ENCODE measurements around the gene PCDHAC2. TPM values are rescaled to one million over a fixed set of nuclear protein-coding genes. Genes with fewer than 3 reads are reported as not detected.

Gene PCDHAC2
- total RNA-seq, 2 experiments from 2014 or later, result not detected

DNA sequence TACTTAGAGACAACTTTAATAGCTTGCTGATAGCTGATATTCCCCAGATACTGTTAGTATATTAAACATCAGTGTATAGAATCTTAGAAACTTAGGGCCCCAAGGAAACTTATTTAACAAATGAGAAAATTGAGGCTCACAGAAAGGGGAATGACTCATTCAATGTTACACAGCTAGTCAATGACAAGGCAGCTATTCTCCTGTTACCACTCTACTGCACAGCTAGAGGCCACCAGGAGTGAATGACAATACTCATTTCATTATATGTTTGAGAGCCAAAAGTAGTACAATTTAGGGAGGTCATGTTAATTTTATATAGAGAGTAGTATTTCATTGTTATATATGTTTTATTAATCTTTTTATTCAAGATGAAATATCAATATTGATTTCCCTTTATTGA is 51.7 kb downstream of the PCDHAC2 start:
- ATAC-seq (no peak), DNase-seq (no peak)
- peaks cover 4% of the 10 kb centered on the region for H3K27me3 Mint-ChIP-seq
- no peak overlapping the region for H3K27ac Mint-ChIP-seq
- H3K4me3 Mint-ChIP-seq, result no peak overlapping the region
- intact Hi-C loops (cut with micrococcal nuclease), result no loop called here
- H3K36me3 Mint-ChIP-seq (ENCODE audit: low read depth), result no peaks in the 10 kb centered on the region
- no peaks in the 10 kb centered on the region for H3K4me1 Mint-ChIP-seq (ENCODE audit: low read depth)
- CTCF ChIA-PET, result no interaction called here
- TF ChIP-seq, protein P1, sequence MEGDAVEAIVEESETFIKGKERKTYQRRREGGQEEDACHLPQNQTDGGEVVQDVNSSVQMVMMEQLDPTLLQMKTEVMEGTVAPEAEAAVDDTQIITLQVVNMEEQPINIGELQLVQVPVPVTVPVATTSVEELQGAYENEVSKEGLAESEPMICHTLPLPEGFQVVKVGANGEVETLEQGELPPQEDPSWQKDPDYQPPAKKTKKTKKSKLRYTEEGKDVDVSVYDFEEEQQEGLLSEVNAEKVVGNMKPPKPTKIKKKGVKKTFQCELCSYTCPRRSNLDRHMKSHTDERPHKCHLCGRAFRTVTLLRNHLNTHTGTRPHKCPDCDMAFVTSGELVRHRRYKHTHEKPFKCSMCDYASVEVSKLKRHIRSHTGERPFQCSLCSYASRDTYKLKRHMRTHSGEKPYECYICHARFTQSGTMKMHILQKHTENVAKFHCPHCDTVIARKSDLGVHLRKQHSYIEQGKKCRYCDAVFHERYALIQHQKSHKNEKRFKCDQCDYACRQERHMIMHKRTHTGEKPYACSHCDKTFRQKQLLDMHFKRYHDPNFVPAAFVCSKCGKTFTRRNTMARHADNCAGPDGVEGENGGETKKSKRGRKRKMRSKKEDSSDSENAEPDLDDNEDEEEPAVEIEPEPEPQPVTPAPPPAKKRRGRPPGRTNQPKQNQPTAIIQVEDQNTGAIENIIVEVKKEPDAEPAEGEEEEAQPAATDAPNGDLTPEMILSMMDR (IDR thresholded peaks at IDR 0.05), result no peak
- H3K9me3 Mint-ChIP-seq, result no peaks in the 10 kb centered on the region
- POLR2A ChIA-PET, result no interaction called here

Other genes with a start within 250 kb of the PCDHAC2 start
- not detected for gene PCDHA1, start 180.3 kb upstream of the PCDHAC2 start, total RNA-seq
- gene PCDHA2, start 171.6 kb upstream of the PCDHAC2 start, total RNA-seq, result not detected
- not detected for gene PCDHA3, start 165.4 kb upstream of the PCDHAC2 start, total RNA-seq
- gene PCDHA4, start 159.4 kb upstream of the PCDHAC2 start, total RNA-seq, result not detected
- gene PCDHA5, start 144.9 kb upstream of the PCDHAC2 start, total RNA-seq, result not detected
- not detected for gene PCDHA6, start 138.5 kb upstream of the PCDHAC2 start, total RNA-seq
- gene PCDHA7, start 132.2 kb upstream of the PCDHAC2 start, total RNA-seq, result not detected
- gene PCDHA8, start 125.3 kb upstream of the PCDHAC2 start, total RNA-seq, result not detected
- not detected for gene PCDHA9, start 118.1 kb upstream of the PCDHAC2 start, total RNA-seq
- gene PCDHA10, start 110.6 kb upstream of the PCDHAC2 start, total RNA-seq, result not detected
- gene PCDHA11, start 97.5 kb upstream of the PCDHAC2 start, total RNA-seq, result not detected
- gene PCDHA12, start 91.2 kb upstream of the PCDHAC2 start, total RNA-seq, result not detected
- gene PCDHA13, start 84.4 kb upstream of the PCDHAC2 start, total RNA-seq, result not detected
- not detected for gene PCDHAC1, start 40.2 kb upstream of the PCDHAC2 start, total RNA-seq
- not detected for gene PCDHB1, start 84.9 kb downstream of the PCDHAC2 start, total RNA-seq
- not detected for gene PCDHB2, start 128.1 kb downstream of the PCDHAC2 start, total RNA-seq
- gene PCDHB3, start 134.0 kb downstream of the PCDHAC2 start, total RNA-seq, result not detected
- not detected for gene PCDHB4, start 155.3 kb downstream of the PCDHAC2 start, total RNA-seq
- gene PCDHB5, start 168.7 kb downstream of the PCDHAC2 start, total RNA-seq, result not detected
- not detected for gene PCDHB6, start 183.6 kb downstream of the PCDHAC2 start, total RNA-seq
- gene PCDHB7, start 206.2 kb downstream of the PCDHAC2 start, total RNA-seq, result not detected
- not detected for gene PCDHB8, start 211.3 kb downstream of the PCDHAC2 start, total RNA-seq
- not detected for gene PCDHB16, start 215.9 kb downstream of the PCDHAC2 start, total RNA-seq
- gene PCDHB9, start 220.7 kb downstream of the PCDHAC2 start, total RNA-seq, result not detected
- not detected for gene PCDHB10, start 225.9 kb downstream of the PCDHAC2 start, total RNA-seq
- gene PCDHB11, start 233.2 kb downstream of the PCDHAC2 start, total RNA-seq, result not detected
- gene PCDHB12, start 242.2 kb downstream of the PCDHAC2 start, total RNA-seq, result not detected
- not detected for gene PCDHB13, start 247.4 kb downstream of the PCDHAC2 start, total RNA-seq

All from activated CD8-positive, alpha-beta T cell treated with anti-CD3 and anti-CD28 coated beads for 36 hours (primary cell).